ENCODE data around the gene AP2M1.

DNA sequence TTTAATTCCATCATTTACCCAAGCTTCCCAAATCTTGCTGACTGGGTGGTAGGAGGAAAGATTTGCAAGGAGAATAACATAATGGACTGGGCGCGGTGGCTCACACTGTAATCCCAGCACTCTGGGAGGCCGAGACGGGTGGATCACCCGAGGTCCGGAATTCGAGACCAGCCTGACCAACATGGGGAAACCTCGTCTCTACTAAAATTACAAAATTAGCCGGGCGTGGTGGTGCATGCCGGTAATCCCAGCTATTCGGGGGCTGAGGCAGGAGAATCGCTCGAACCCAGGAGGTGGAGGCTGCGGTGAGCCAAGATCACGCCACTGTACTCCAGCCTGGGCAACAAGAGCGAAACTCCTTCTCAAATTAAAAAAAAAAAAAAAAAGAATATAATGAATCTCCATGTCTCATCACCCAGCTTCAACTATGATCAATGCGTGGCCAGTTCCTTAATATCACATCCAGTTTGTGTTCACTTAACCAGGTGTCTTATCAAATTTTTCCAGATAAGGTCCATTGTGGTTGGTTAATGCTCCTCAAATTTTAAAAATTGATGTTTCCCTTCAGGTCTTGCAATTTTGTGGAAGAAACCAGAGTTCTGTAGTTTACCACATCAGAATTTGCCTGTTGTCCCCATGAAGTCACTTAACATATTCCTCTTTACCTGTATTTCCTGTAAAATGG lies 10.0 kb downstream of the AP2M1 start:
- TF ChIP-seq, protein P1, sequence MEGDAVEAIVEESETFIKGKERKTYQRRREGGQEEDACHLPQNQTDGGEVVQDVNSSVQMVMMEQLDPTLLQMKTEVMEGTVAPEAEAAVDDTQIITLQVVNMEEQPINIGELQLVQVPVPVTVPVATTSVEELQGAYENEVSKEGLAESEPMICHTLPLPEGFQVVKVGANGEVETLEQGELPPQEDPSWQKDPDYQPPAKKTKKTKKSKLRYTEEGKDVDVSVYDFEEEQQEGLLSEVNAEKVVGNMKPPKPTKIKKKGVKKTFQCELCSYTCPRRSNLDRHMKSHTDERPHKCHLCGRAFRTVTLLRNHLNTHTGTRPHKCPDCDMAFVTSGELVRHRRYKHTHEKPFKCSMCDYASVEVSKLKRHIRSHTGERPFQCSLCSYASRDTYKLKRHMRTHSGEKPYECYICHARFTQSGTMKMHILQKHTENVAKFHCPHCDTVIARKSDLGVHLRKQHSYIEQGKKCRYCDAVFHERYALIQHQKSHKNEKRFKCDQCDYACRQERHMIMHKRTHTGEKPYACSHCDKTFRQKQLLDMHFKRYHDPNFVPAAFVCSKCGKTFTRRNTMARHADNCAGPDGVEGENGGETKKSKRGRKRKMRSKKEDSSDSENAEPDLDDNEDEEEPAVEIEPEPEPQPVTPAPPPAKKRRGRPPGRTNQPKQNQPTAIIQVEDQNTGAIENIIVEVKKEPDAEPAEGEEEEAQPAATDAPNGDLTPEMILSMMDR (IDR thresholded peaks at IDR 0.05), result no peak
- TF ChIP-seq SIN3A (IDR thresholded peaks at IDR 0.05; ENCODE audit: borderline replicate concordance, insufficient read depth, low read depth, low read length) (no peak), POLR2AphosphoS5 (IDR thresholded peaks at IDR 0.05; ENCODE audit: low read depth, low read length) (no peak), TCF7L2 (IDR thresholded peaks at IDR 0.05; ENCODE audit: low read depth, low read length) (no peak)
- TF ChIP-seq, protein P2, sequence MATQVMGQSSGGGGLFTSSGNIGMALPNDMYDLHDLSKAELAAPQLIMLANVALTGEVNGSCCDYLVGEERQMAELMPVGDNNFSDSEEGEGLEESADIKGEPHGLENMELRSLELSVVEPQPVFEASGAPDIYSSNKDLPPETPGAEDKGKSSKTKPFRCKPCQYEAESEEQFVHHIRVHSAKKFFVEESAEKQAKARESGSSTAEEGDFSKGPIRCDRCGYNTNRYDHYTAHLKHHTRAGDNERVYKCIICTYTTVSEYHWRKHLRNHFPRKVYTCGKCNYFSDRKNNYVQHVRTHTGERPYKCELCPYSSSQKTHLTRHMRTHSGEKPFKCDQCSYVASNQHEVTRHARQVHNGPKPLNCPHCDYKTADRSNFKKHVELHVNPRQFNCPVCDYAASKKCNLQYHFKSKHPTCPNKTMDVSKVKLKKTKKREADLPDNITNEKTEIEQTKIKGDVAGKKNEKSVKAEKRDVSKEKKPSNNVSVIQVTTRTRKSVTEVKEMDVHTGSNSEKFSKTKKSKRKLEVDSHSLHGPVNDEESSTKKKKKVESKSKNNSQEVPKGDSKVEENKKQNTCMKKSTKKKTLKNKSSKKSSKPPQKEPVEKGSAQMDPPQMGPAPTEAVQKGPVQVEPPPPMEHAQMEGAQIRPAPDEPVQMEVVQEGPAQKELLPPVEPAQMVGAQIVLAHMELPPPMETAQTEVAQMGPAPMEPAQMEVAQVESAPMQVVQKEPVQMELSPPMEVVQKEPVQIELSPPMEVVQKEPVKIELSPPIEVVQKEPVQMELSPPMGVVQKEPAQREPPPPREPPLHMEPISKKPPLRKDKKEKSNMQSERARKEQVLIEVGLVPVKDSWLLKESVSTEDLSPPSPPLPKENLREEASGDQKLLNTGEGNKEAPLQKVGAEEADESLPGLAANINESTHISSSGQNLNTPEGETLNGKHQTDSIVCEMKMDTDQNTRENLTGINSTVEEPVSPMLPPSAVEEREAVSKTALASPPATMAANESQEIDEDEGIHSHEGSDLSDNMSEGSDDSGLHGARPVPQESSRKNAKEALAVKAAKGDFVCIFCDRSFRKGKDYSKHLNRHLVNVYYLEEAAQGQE (IDR thresholded peaks at IDR 0.05; ENCODE audit: insufficient read depth in 1 of 2, low read depth in 2 of 2, low read length in 1 of 2), result no peak
